ENCODE data around the gene AMY2A. TPM values are rescaled to one million over a fixed set of nuclear protein-coding genes. Genes with fewer than 3 reads are reported as not detected.

The AMY2A gene
- total RNA-seq, 6 experiments from 2014 or later = not detected

Other genes with a start within 250 kb of the AMY2A start
- gene RNPC3, start 91.7 kb upstream of the AMY2A start, total RNA-seq (2021; fragmentation: NEBNext Ultra II Directional; extraction: Animal tissue kit (Norgen Biotek cat#: 25700)) = 1 to 10 TPM; 7.1 to 9.6 (median 7.7) TPM
- gene AMY2B, start 45.8 kb upstream of the AMY2A start, total RNA-seq (2021; fragmentation: NEBNext Ultra II Directional; extraction: Animal tissue kit (Norgen Biotek cat#: 25700)) = 1 to 10 TPM in 1 of 6 experiments, under 1 TPM in 5; 0.28 to 1.1 (median 0.35) TPM
- gene AMY1A, start 38.3 kb downstream of the AMY2A start, total RNA-seq (2021; fragmentation: NEBNext Ultra II Directional; extraction: Animal tissue kit (Norgen Biotek cat#: 25700)) = not detected
- not detected for gene AMY1B, start 78.8 kb downstream of the AMY2A start, total RNA-seq (2021; fragmentation: NEBNext Ultra II Directional; extraction: Animal tissue kit (Norgen Biotek cat#: 25700))
- gene AMY1C, start 132.5 kb downstream of the AMY2A start, total RNA-seq (2021; fragmentation: NEBNext Ultra II Directional; extraction: Animal tissue kit (Norgen Biotek cat#: 25700)) = not detected